ENCODE measurements around the gene SERINC1.

- TF ChIP-seq CTCF (conservative IDR thresholded peaks at IDR 0.05; ENCODE audit: low read depth, low read length): no peak
- TF ChIP-seq MXI1 (IDR thresholded peaks at IDR 0.05; ENCODE audit: borderline replicate concordance, low read depth, low read length): no peak
- no peak for TF ChIP-seq POLR2A (IDR thresholded peaks at IDR 0.05; ENCODE audit: low read depth, low read length)
- no peak for TF ChIP-seq RAD21 (IDR thresholded peaks at IDR 0.05; ENCODE audit: low read length)
- no peak for TF ChIP-seq FOS (IDR thresholded peaks at IDR 0.05; ENCODE audit: low read depth, low read length)
- no peak for TF ChIP-seq CEBPB (IDR thresholded peaks at IDR 0.05; ENCODE audit: low read depth, low read length)
- TF ChIP-seq RFX5 (IDR thresholded peaks at IDR 0.05; ENCODE audit: low read depth, low read length): no peak
- no peak for TF ChIP-seq USF2 (IDR thresholded peaks at IDR 0.05; ENCODE audit: low read depth, low read length)
- no peak for TF ChIP-seq ELK1 (IDR thresholded peaks at IDR 0.05; ENCODE audit: borderline replicate concordance, low read depth, low read length)
- no peak for TF ChIP-seq CHD1 (IDR thresholded peaks at IDR 0.05; ENCODE audit: low read depth, low read length)
- TF ChIP-seq RCOR1 (IDR thresholded peaks at IDR 0.05; ENCODE audit: insufficient replicate concordance, low read length): no peak
- no peak for TF ChIP-seq MAFK (IDR thresholded peaks at IDR 0.05; ENCODE audit: low read depth, low read length)
These were observed 19.1 kb downstream of the SERINC1 start for GRCh38 chr6:122452509-122452908.
